Fibroblast of skin of left biceps (primary cell): Measurements from ENCODE around the gene ARMC3.
"Not testable (repeated sequence)": the region's sequence is repeated elsewhere in the genome, so short reads cannot be mapped to it uniquely, and the experiment has no call there.

Experiments
- DNase-seq, 2 experiments: peaks; one replicate each; pipeline ENCODE4 v3.0.0-alpha.2; 2013; ENCODE audit warnings: low read depth in 2 of 2

The ARMC3 gene

DNA sequence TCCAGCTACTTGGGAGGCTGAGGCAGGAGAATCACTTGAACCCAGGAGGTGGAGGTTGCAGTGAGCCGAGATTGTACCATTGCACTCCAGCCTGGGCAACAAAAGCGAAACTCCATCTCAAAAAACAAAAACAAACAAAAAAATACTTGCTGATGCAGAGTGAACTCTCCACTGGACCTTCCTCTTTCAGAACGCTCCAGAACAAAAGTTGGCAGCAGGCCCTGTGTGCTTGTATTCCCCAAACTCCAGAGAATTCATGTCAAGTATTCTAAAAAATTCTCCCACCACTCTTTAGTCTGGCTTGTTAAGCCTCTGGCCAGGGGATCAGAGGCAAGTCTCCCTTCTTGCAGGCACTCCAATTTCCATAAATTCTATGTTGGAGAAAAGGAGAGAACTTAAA lies 144.7 kb downstream of the ARMC3 start:
- DNase-seq, result not testable (repeated sequence)

DNA sequence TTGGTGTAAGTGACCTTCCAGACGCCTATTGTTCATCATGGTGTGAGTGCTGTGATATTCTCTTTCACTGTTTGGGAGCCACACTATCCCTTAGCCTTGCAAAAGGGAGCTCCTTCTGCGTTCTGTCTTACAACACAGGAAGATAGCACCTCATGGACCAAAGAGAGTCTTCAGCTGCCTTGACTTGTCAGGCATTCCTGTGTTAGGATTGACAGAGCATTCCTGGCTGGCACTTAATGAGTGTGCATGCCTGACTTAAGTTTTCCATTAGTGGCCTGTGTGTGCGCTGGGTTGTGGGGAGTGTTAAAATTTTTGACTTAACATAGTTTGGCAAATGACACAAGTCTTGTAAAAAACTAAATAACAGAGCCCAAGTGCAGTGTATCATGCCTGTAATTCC lies 145.7 kb downstream of the ARMC3 start:
- no peak for DNase-seq

DNA sequence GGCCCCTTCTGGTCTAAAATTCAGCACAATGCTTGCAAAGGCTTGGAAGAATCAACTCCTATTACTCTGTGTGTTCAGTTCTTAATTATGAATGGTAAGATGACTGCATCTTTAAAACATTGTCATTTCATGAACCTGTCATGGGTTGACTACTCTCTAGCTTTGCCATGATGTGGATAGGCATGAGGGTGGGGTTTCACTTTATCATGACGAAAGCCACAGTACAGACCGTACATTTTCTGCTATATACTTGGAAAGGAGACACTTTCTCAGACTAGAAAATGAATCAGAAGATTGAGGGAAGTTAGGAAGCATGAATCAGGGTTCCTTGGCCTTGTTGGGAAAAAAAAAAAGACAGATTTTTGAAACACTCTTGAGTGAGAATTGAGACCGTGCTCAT lies 147.8 kb downstream of the ARMC3 start:
- no peak for DNase-seq

DNA sequence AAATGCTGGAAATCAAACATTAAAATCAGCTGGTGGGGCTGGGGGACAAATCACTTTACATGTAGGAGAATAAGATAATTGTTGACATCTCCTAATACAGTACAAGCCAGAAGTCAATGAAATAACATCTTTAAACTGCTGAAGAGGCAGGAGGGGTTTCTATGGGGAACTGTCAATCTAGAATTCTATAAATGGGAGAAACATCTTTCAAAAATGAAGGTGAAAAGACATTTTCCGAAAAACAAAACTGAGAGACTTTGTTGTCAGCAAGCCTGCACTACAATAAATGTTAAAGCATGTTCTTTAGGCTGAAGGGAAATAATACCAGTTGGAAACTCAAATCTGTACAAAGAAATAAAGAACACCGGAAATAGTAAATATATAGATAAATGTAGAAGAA lies 150.3 kb downstream of the ARMC3 start:
- no peak for DNase-seq

DNA sequence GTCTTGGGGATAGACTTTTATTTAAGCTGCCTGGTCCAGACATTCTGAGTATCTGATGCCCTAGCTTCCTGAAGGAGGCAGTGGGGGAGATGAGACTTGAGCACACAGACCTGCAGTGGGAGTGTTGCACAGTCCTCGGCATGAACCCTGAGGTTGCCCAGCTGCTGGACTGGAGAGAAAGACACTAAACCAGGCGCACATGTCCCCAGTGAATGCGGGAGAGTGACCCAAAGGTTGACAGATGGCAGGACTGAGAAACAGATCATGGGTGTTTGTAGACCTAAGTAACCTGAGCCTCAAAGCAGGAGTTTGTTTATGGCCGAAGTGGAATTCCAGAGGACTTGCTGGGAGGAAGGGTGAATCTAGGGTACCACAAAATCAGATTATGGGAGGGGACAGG lies 151.8 kb downstream of the ARMC3 start:
- no peak for DNase-seq

DNA sequence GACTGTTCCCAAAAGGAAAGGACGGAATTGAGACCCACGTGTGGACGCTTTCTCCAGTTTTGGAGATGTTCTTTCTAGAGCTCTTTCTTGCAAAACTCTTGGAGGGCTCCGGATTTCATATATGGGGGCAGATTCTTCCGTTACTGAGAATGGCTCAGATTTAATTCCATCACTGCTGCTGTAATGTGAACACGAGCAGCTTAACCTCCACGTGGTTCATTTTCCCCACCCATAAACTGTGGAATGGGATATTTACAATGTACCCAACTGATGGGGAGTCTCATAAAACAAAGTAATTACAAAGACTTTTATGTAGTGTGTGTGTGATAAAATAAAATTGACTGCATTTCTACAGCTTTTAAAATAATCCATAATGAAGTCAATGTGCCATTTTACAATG lies 152.4 kb downstream of the ARMC3 start:
- no peak for DNase-seq

DNA sequence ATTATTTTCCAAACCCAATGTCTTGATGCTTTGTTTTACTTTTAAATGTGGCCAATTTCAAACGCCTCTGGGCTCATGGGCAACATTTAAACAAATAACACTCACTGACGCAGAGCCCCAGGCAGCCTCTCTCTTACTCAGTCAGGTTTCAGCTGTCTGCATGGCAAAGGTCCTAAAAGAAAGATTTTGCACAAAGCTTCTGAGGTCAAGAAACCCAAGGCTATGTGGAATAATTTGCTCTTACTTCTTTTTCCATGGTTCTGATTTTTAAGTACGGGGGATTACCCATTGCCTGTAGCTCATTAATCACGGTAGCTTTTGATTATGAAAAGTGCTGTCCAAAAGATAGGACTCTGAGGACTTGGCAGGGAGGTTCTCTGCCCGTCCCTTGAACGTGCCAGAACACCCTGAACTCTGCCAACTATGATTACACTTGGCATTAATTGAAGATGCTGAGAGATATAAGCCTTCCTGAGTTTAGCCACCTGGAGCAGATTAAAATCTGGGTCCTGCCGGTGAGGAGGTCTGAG lies 153.4 kb downstream of the ARMC3 start:
- DNase-seq, result no peak

DNA sequence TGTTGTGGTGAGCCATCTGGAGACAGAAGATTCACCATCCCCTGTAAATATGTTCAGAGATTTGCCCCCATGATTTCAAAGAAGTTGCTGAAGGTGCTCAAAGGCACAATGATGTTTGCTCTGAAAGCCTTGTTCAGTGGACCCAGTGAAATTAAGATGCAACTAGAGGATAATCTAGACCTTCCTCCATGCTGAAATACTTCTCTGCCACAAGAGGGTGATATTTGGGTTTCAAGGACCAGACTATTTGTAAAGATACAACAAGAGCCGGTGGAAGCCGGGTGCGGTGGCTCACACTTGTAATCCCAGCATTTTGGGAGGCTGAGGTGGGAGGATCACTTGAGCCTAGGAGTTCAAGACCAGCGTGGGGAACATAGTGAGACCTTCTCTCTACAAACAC lies 154.0 kb downstream of the ARMC3 start:
- no peak for DNase-seq
